GM12878 (cell line): ENCODE results near the gene ZFP42. TPM values are rescaled to one million over a fixed set of nuclear protein-coding genes. Genes with fewer than 3 reads are reported as not detected.

Source experiments
- ATAC-seq: fragments of 200-7000 bp; cut with Tn5 transposase; 3 replicates; pipeline ENCODE4 v1.9.1; 2020; ENCODE audit warnings: mild to moderate bottlenecking, moderate library complexity
- BruUV-seq: library from RNA; stranded (reverse); fragments of 400-500 nt; replicated peaks from 2 replicates; lab custom pipeline; 2021; lab: Mats Ljungman, UMichigan
- CTCF ChIA-PET: fragments of 300-600 bp; sonication (Branson Sonifier 250); formaldehyde crosslinking; extraction: SDS; loops from one replicate; lab custom pipeline; 2021; ENCODE audit warnings: inconsistent platforms; lab: Yijun Ruan, JAX
- POLR2A ChIA-PET: fragments of 350-600 bp; formaldehyde crosslinking; extraction: SDS; loops from one replicate; lab custom pipeline; 2021; ENCODE audit warnings: inconsistent platforms; lab: Charles Lee
- RAD21 ChIA-PET: fragments of 300-600 bp; sonication (Branson Sonifier 250); formaldehyde crosslinking; loops from one replicate; lab custom pipeline; 2023; ENCODE audit warnings: antibody characterized with exemption; ENCODE audit not compliant: unreplicated experiment; lab: Charles Lee
- SMC1A ChIA-PET: fragments of 300-600 bp; sonication (Branson Sonifier 250); formaldehyde crosslinking; loops from one replicate; lab custom pipeline; 2023; ENCODE audit not compliant: unreplicated experiment, uncharacterized antibody; lab: Charles Lee
- DNase-seq: peaks from one replicate; pipeline ENCODE4 v3.0.0-alpha.2; 2011; ENCODE audit warnings: low read depth, low spot score
- FAIRE-seq: peaks from 3 replicates; lab custom pipeline; 2011; peaks lifted over from hg19 to GRCh38; lab: Jason Lieb, UNC
- H2AFZ ChIP-seq: 2 replicates; pipeline ENCODE4 v1.6.0; 2011; ENCODE audit warnings: low read depth, low read length, control low read depth; ENCODE audit not compliant: control insufficient read depth
- H3K27ac ChIP-seq: 2 replicates; pipeline ENCODE4 v1.5.1; 2011; ENCODE audit warnings: control low read depth; ENCODE audit not compliant: control insufficient read depth, insufficient read depth
- H3K27me3 ChIP-seq, 2 experiments: replicated peaks in 1 of 2; 2 replicates each; pipeline versions ENCODE4 v1.6.0 to v1.6.1; 2011; ENCODE audit warnings: low read length in 1 of 2; ENCODE audit not compliant: control insufficient read depth in 2 of 2, insufficient read depth in 2 of 2
- H3K36me3 ChIP-seq, 2 experiments: 2 replicates each; pipeline ENCODE4 v1.5.1; 2011; ENCODE audit warnings: low read length in 1 of 2; ENCODE audit not compliant: control insufficient read depth in 2 of 2, insufficient read depth in 2 of 2
- H3K4me1 ChIP-seq: 2 replicates; pipeline ENCODE4 v1.6.1; 2011; ENCODE audit warnings: mild to moderate bottlenecking, low read length, moderate library complexity, mixed read lengths; ENCODE audit not compliant: control insufficient read depth, insufficient read depth
- H3K4me2 ChIP-seq: 2 replicates; pipeline ENCODE4 v1.6.0; 2011; ENCODE audit warnings: control low read depth; ENCODE audit not compliant: control insufficient read depth, insufficient read depth
- H3K4me3 ChIP-seq: fragments of 200-600 bp; sonication (generic); 2 replicates; pipeline ENCODE4 v1.5.1; 2016
- H3K79me2 ChIP-seq: 2 replicates; pipeline ENCODE4 v1.6.0; 2011; ENCODE audit warnings: low read length; ENCODE audit not compliant: control insufficient read depth, insufficient read depth
- H3K9ac ChIP-seq: 2 replicates; pipeline ENCODE4 v1.8.0; 2011; ENCODE audit warnings: low read length, control low read depth, mixed read lengths; ENCODE audit not compliant: control insufficient read depth, insufficient read depth
- H3K9me3 ChIP-seq: replicated peaks from 3 replicates; pipeline ENCODE4 v1.5.1; 2011; ENCODE audit warnings: mild to moderate bottlenecking, low read length; ENCODE audit not compliant: control insufficient read depth, insufficient read depth
- H4K20me1 ChIP-seq: 2 replicates; pipeline ENCODE4 v1.6.0; 2011; ENCODE audit not compliant: control insufficient read depth, insufficient read depth
- GABPA ChIP-seq: IDR thresholded peaks from 2 replicates; pipeline ENCODE4 v1.6.1; 2014; ENCODE audit warnings: antibody characterized with exemption, low read depth, mild to moderate bottlenecking, inconsistent platforms
- IKZF1 ChIP-seq: fragments of 450-650 bp; conservative IDR thresholded peaks from 2 replicates; pipeline ENCODE4 v1.6.1; 2017; ENCODE audit warnings: antibody characterized with exemption, mild to moderate bottlenecking
- MXI1 ChIP-seq: fragments of 150-350 bp; IDR thresholded peaks from 2 replicates; pipeline ENCODE4 v1.6.1; 2011; ENCODE audit warnings: low read depth, mild to moderate bottlenecking, inconsistent platforms, low read length, improper control_type of control experiment
- POLR2AphosphoS2 ChIP-seq: IDR thresholded peaks from 2 replicates; pipeline ENCODE4 v1.6.1; 2011; ENCODE audit warnings: low read depth, mild to moderate bottlenecking, low read length, improper control_type of control experiment, moderate library complexity
- POLR2AphosphoS5 ChIP-seq: IDR thresholded peaks from 2 replicates; pipeline ENCODE4 v1.6.1; 2011; ENCODE audit warnings: mild to moderate bottlenecking, low read length, inconsistent platforms
- SP1 ChIP-seq: IDR thresholded peaks from one replicate; pipeline ENCODE4 v1.6.1; 2011; ENCODE audit warnings: low read depth, low read length
- SREBF1 ChIP-seq: IDR thresholded peaks from 2 replicates; pipeline ENCODE4 v1.6.1; 2012; ENCODE audit warnings: mild to moderate bottlenecking, low read length
- WRNIP1 ChIP-seq: IDR thresholded peaks from 2 replicates; pipeline ENCODE4 v1.6.1; 2011; ENCODE audit warnings: low read depth, low read length, improper control_type of control experiment, borderline replicate concordance
- WGBS: methylation state at CpG from one replicate; pipeline ENCODE4 v1.1.6; 2016; ENCODE audit warnings: low lambda C conversion rate; ENCODE audit not compliant: insufficient replicate concordance, insufficient coverage; ENCODE audit errors: missing lambda C conversion rate; 5-methylcytosine and 5-hydroxymethylcytosine counted together
- in situ Hi-C: fragments of 300-500 bp; cut with MboI; formaldehyde crosslinking; loops from 9 replicates; pipeline ENCODE4 v1.14.3; 2018; ENCODE audit warnings: mixed read lengths
- intact Hi-C: fragments of 100-400 bp; cut with micrococcal nuclease; formaldehyde crosslinking; loops from one replicate; pipeline ENCODE4 v1.14.2; 2022; ENCODE audit not compliant: unreplicated experiment
- polyA plus RNA-seq, 11 experiments: library from polyadenylated mRNA; depleted of rRNA in 4 of 11; unstranded in 6 of 11; stranded (reverse) in 5 of 11; fragments of >200 nt; fragmentation: Nextera tagmentation in 4 of 11; fragmentation: Illumina TruSeq in 1 of 11; extraction: Ambion mirVana in 4 of 11; extraction: Trizol in 1 of 11; gene quantifications; 1 replicate in 1 of 11; 2 replicates in 10 of 11; pipeline versions ENCODE4 v1.2.1 to v1.2.3, GENCODE V29; 2011 to 2016; ENCODE audit warnings: inconsistent platforms in 2 of 11, missing spikeins in 2 of 11, low read depth in 1 of 11
- total RNA-seq, 4 experiments: library from RNA; depleted of rRNA in 3 of 4; stranded (reverse); fragments of >200 nt in 3 of 4; fragmentation: Illumina TruSeq in 1 of 4; extraction: Trizol in 1 of 4; gene quantifications; 2 replicates each; pipeline versions ENCODE4 v1.2.1 to v1.2.3, GENCODE V29; 2013 to 2021
- TF ChIP-seq, protein P1 (sequence below): fragments of 450-650 bp; formaldehyde crosslinking; IDR thresholded peaks from 2 replicates; pipeline ENCODE4 v1.4.0; 2020; ENCODE audit warnings: mild to moderate bottlenecking, moderate library complexity
- TF ChIP-seq, protein P2 (sequence below): IDR thresholded peaks from 2 replicates; pipeline ENCODE4 v1.6.1; 2012; ENCODE audit warnings: low read length, inconsistent platforms
- TF ChIP-seq, protein P3 (sequence below): IDR thresholded peaks from 2 replicates; pipeline ENCODE4 v1.6.1; 2011; ENCODE audit warnings: borderline replicate concordance, low read depth, mild to moderate bottlenecking, moderate library complexity, mixed read lengths, low read length; ENCODE audit not compliant: insufficient read depth; ENCODE audit errors: extremely low read length

The ZFP42 gene
- total and polyA plus RNA-seq, 10 of the 15 experiments (the other 5 are each of a cell fraction or from before 2014, with no cell fraction given): 0.13 TPM; not detected in 9

DNA sequence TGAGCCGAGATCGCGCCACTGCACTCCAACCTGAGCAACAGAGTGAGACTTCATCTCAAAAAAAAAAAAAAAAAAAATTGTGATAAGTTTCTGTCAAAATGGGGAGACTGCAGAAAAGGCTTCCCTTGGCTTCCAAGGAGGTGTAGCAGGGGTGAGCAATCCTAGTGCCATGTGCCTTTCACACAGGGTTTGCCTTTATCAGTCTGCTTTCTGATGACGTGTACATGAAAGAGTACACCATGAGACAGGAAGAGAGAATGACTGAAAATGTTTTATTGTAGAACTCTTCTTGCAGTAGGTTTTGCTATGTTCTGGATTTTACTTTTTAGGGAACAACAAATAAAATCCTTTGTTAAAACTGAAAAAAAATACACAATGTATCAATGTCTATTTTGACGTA is 23.4 kb upstream of the ZFP42 start:
- CTCF ChIA-PET: no interaction called here
- Histone ChIP-seq H4K20me1 (no peaks in the 10 kb centered on the region), H3K4me2 (no peak overlapping the region), H3K4me1 (no peaks in the 10 kb centered on the region), H2AFZ (no peak overlapping the region), H3K36me3 (no peaks in the 10 kb centered on the region), H3K4me3 (no peak overlapping the region), H3K27ac (no peak overlapping the region), H3K9me3 (no peaks in the 10 kb centered on the region; the same call in 2 of the 3 replicates), H3K9ac (no peak overlapping the region), H3K27me3 (no peaks in the 10 kb centered on the region)
- WGBS: 41% methylated on average over 2 of the region's 5 CpGs
- SMC1A ChIA-PET: no interaction called here
- no TSS peak for BruUV-seq
- ATAC-seq: no peak
- POLR2A ChIA-PET: no interaction called here
- RAD21 ChIA-PET: no interaction called here
- intact Hi-C loops (no loop called here), in situ Hi-C loops (no loop called here)
- no peak for DNase-seq
- no peak for FAIRE-seq
- no peak for TF ChIP-seq GABPA
- no peak for TF ChIP-seq IKZF1
- TF ChIP-seq POLR2AphosphoS2: no peak
- no peak for TF ChIP-seq WRNIP1
- no peak for TF ChIP-seq MXI1
- no peak for TF ChIP-seq SP1
- no peak for TF ChIP-seq SREBF1
- TF ChIP-seq, protein P1, sequence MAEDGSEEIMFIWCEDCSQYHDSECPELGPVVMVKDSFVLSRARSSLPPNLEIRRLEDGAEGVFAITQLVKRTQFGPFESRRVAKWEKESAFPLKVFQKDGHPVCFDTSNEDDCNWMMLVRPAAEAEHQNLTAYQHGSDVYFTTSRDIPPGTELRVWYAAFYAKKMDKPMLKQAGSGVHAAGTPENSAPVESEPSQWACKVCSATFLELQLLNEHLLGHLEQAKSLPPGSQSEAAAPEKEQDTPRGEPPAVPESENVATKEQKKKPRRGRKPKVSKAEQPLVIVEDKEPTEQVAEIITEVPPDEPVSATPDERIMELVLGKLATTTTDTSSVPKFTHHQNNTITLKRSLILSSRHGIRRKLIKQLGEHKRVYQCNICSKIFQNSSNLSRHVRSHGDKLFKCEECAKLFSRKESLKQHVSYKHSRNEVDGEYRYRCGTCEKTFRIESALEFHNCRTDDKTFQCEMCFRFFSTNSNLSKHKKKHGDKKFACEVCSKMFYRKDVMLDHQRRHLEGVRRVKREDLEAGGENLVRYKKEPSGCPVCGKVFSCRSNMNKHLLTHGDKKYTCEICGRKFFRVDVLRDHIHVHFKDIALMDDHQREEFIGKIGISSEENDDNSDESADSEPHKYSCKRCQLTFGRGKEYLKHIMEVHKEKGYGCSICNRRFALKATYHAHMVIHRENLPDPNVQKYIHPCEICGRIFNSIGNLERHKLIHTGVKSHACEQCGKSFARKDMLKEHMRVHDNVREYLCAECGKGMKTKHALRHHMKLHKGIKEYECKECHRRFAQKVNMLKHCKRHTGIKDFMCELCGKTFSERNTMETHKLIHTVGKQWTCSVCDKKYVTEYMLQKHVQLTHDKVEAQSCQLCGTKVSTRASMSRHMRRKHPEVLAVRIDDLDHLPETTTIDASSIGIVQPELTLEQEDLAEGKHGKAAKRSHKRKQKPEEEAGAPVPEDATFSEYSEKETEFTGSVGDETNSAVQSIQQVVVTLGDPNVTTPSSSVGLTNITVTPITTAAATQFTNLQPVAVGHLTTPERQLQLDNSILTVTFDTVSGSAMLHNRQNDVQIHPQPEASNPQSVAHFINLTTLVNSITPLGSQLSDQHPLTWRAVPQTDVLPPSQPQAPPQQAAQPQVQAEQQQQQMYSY (CRISPR knock-in tag): no peak
- TF ChIP-seq, protein P2, sequence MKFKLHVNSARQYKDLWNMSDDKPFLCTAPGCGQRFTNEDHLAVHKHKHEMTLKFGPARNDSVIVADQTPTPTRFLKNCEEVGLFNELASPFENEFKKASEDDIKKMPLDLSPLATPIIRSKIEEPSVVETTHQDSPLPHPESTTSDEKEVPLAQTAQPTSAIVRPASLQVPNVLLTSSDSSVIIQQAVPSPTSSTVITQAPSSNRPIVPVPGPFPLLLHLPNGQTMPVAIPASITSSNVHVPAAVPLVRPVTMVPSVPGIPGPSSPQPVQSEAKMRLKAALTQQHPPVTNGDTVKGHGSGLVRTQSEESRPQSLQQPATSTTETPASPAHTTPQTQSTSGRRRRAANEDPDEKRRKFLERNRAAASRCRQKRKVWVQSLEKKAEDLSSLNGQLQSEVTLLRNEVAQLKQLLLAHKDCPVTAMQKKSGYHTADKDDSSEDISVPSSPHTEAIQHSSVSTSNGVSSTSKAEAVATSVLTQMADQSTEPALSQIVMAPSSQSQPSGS: no peak
- no peak for TF ChIP-seq POLR2AphosphoS5
- TF ChIP-seq, protein P3, sequence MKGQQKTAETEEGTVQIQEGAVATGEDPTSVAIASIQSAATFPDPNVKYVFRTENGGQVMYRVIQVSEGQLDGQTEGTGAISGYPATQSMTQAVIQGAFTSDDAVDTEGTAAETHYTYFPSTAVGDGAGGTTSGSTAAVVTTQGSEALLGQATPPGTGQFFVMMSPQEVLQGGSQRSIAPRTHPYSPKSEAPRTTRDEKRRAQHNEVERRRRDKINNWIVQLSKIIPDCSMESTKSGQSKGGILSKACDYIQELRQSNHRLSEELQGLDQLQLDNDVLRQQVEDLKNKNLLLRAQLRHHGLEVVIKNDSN: no peak
- TF ChIP-seq, all 136 proteins: peak for 0
- H3K79me2 ChIP-seq: no peaks in the 10 kb centered on the region
